ENCODE results near the gene PDZRN4.
"Not testable (repeated sequence)": the region's sequence is repeated elsewhere in the genome, so short reads cannot be mapped to it uniquely, and the experiment has no call there.

DNA sequence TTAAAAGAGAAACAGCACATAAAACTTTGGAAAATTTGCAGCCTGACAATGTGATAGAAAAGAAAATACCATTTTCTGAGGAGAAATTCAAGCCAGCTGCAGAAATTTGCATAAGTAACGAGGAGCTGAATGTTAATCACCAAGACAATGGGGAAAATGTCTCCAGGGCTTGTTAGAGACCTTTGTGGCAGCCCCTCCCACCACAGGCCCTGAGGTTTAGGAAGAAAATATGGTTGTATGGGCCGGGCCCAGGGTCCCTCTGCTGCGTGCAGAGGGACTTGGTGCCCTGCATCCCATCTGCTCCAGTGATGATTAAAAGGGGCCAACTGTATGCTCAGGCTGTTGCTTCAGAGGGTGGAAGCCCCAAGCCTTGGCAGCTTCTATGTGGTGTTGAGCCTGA, 427.1 kb downstream of the PDZRN4 start:
- not testable (repeated sequence) for TF ChIP-seq RAD21 (IDR thresholded peaks at IDR 0.05; ENCODE audit: low read length); POLR2A (IDR thresholded peaks at IDR 0.05; ENCODE audit: low read depth, low read length)
- TF ChIP-seq, protein P1, sequence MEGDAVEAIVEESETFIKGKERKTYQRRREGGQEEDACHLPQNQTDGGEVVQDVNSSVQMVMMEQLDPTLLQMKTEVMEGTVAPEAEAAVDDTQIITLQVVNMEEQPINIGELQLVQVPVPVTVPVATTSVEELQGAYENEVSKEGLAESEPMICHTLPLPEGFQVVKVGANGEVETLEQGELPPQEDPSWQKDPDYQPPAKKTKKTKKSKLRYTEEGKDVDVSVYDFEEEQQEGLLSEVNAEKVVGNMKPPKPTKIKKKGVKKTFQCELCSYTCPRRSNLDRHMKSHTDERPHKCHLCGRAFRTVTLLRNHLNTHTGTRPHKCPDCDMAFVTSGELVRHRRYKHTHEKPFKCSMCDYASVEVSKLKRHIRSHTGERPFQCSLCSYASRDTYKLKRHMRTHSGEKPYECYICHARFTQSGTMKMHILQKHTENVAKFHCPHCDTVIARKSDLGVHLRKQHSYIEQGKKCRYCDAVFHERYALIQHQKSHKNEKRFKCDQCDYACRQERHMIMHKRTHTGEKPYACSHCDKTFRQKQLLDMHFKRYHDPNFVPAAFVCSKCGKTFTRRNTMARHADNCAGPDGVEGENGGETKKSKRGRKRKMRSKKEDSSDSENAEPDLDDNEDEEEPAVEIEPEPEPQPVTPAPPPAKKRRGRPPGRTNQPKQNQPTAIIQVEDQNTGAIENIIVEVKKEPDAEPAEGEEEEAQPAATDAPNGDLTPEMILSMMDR (conservative IDR thresholded peaks at IDR 0.05; ENCODE audit: low read depth, low read length) = not testable (repeated sequence)

All from IMR-90 (cell line).